Measurements from ENCODE around the gene GSG1L.

GSG1L gene

GRCh38 chr16:27843800-27844199 lies 219.7 kb downstream of the GSG1L start:
- no peak overlapping the region for H3K4me3 ChIP-seq (ENCODE audit: low read depth, low read length)
- DNase-seq = no peak
- no peaks in the 10 kb centered on the region for H3K9me3 ChIP-seq (ENCODE audit: severe bottlenecking)
- no peaks in the 10 kb centered on the region for H3K36me3 ChIP-seq
- H3K27ac ChIP-seq = no peak overlapping the region
- no peak for TF ChIP-seq CTCF (IDR thresholded peaks at IDR 0.05; ENCODE audit: low read depth, low read length)
- no peaks in the 10 kb centered on the region for H3K27me3 ChIP-seq (ENCODE audit: insufficient read depth, low read depth, severe bottlenecking)

- H3K9me3 ChIP-seq (ENCODE audit: severe bottlenecking) = no peaks in the 10 kb centered on the region
- DNase-seq = no peak
- no peaks in the 10 kb centered on the region for H3K36me3 ChIP-seq
- TF ChIP-seq CTCF (IDR thresholded peaks at IDR 0.05; ENCODE audit: low read depth, low read length) = no peak
- no peaks in the 10 kb centered on the region for H3K27me3 ChIP-seq (ENCODE audit: insufficient read depth, low read depth, severe bottlenecking)
- no peak overlapping the region for H3K27ac ChIP-seq
- H3K4me3 ChIP-seq (ENCODE audit: low read depth, low read length) = no peak overlapping the region
Measured at GRCh38 chr16:27841911-27842310, 221.6 kb downstream of the GSG1L start.

- H3K36me3 ChIP-seq = no peaks in the 10 kb centered on the region
- no peak for TF ChIP-seq CTCF (IDR thresholded peaks at IDR 0.05; ENCODE audit: low read depth, low read length)
- no peaks in the 10 kb centered on the region for H3K9me3 ChIP-seq (ENCODE audit: severe bottlenecking)
- no peak overlapping the region for H3K4me3 ChIP-seq (ENCODE audit: low read depth, low read length)
- H3K27me3 ChIP-seq (ENCODE audit: insufficient read depth, low read depth, severe bottlenecking) = no peaks in the 10 kb centered on the region
- H3K27ac ChIP-seq = no peak overlapping the region
- DNase-seq = no peak
Measured at GRCh38 chr16:27841061-27841801, 222.3 kb downstream of the GSG1L start.

- DNase-seq = no peak
- H3K36me3 ChIP-seq = no peaks in the 10 kb centered on the region
- no peaks in the 10 kb centered on the region for H3K27me3 ChIP-seq (ENCODE audit: insufficient read depth, low read depth, severe bottlenecking)
- H3K9me3 ChIP-seq (ENCODE audit: severe bottlenecking) = no peaks in the 10 kb centered on the region
- H3K4me3 ChIP-seq (ENCODE audit: low read depth, low read length) = no peak overlapping the region
- TF ChIP-seq CTCF (IDR thresholded peaks at IDR 0.05; ENCODE audit: low read depth, low read length) = no peak
- H3K27ac ChIP-seq = no peak overlapping the region
Measured at GRCh38 chr16:27840311-27841060, 223.0 kb downstream of the GSG1L start.

GRCh38 chr16:27839419-27839818 lies 224.1 kb downstream of the GSG1L start:
- DNase-seq = no peak
- TF ChIP-seq CTCF (IDR thresholded peaks at IDR 0.05; ENCODE audit: low read depth, low read length) = no peak
- Histone ChIP-seq H3K36me3 (no peaks in the 10 kb centered on the region), H3K9me3 (ENCODE audit: severe bottlenecking) (no peaks in the 10 kb centered on the region), H3K4me3 (ENCODE audit: low read depth, low read length) (no peak overlapping the region), H3K27me3 (ENCODE audit: insufficient read depth, low read depth, severe bottlenecking) (no peaks in the 10 kb centered on the region), H3K27ac (no peak overlapping the region)
